A549 (cell line): Measurements from ENCODE around the gene GSKIP. TPM values are rescaled to one million over a fixed set of nuclear protein-coding genes. Genes with fewer than 3 reads are reported as not detected.

Experiments used
- ATAC-seq, 2 experiments: fragments of 200-7000 bp in 1 of 2; fragments of >200 bp in 1 of 2; cut with Nextera tagmentation in 1 of 2; cut with Tn5 transposase in 1 of 2; 3 replicates each; pipeline versions ENCODE4 v1.8.0 to v1.9.1; 2018 to 2020; ENCODE audit warnings: mild to moderate bottlenecking in 1 of 2, moderate library complexity in 1 of 2
- CTCF ChIA-PET: fragments of 300-600 bp; sonication (Branson Sonifier 250); formaldehyde crosslinking; extraction: SDS; loops from one replicate; lab custom pipeline; 2021; ENCODE audit warnings: antibody characterized with exemption, inconsistent platforms; lab: Yijun Ruan, JAX
- POLR2A ChIA-PET: fragments of 350-600 bp; formaldehyde crosslinking; extraction: SDS; loops from one replicate; lab custom pipeline; 2021; ENCODE audit warnings: antibody characterized with exemption, inconsistent platforms; lab: Yijun Ruan, JAX
- DNase-seq, 2 experiments: peaks; one replicate each; pipeline versions ENCODE4 v3.0.0 to v3.0.0-alpha.2; 2011 to 2016; ENCODE audit warnings: low read depth in 1 of 2, low spot score in 1 of 2
- FAIRE-seq: peaks from 2 replicates; lab custom pipeline; 2011; peaks lifted over from hg19 to GRCh38; lab: Jason Lieb, UNC
- H3K27ac ChIP-seq, 2 experiments: fragments of >200 bp; sonication (Bioruptor Twin); formaldehyde crosslinking; 3 replicates each; pipeline ENCODE4 v1.5.1; 2016 to 2017
- H3K4me1 ChIP-seq: fragments of >200 bp; sonication (Bioruptor Twin); formaldehyde crosslinking; 3 replicates; pipeline ENCODE4 v1.6.1; 2016
- H3K4me2 ChIP-seq: fragments of >200 bp; sonication (Bioruptor Twin); formaldehyde crosslinking; 3 replicates; pipeline ENCODE4 v1.6.1; 2016
- H3K4me3 ChIP-seq: fragments of >200 bp; sonication (Bioruptor Twin); formaldehyde crosslinking; 3 replicates; pipeline ENCODE4 v1.5.1; 2016
- H3K9me3 ChIP-seq: fragments of >200 bp; sonication (Bioruptor Twin); formaldehyde crosslinking; 3 replicates; pipeline ENCODE4 v1.6.1; 2016
- CHD4 ChIP-seq: fragments of 200-600 bp; sonication (generic); IDR thresholded peaks from 2 replicates; pipeline ENCODE4 v1.6.1; 2016; ENCODE audit warnings: antibody characterized with exemption, mild to moderate bottlenecking, borderline replicate concordance
- ESRRA ChIP-seq: fragments of 150-350 bp; IDR thresholded peaks from 2 replicates; pipeline ENCODE4 v1.6.1; 2014; ENCODE audit warnings: mild to moderate bottlenecking, low read length, borderline replicate concordance
- FOSL2 ChIP-seq, 2 experiments: fragments of 450-650 bp in 1 of 2; fragments of >200 bp in 1 of 2; sonication (Bioruptor Twin) in 1 of 2; formaldehyde crosslinking; IDR thresholded peaks; 2 replicates each; pipeline versions ENCODE4 v1.5.0 to v1.6.1; 2016 to 2020; ENCODE audit warnings: mild to moderate bottlenecking in 1 of 2, moderate library complexity in 1 of 2
- FOXS1 ChIP-seq: fragments of 250-450 bp; sonication (Bioruptor Pico); IDR thresholded peaks from 2 replicates; pipeline ENCODE4 v1.5.0; 2020; ENCODE audit warnings: mild to moderate bottlenecking, moderate library complexity
- HDAC2 ChIP-seq: fragments of 200-600 bp; sonication (generic); IDR thresholded peaks from 2 replicates; pipeline ENCODE4 v1.6.1; 2016
- JUNB ChIP-seq: fragments of >200 bp; sonication (Bioruptor Twin); formaldehyde crosslinking; IDR thresholded peaks from 2 replicates; pipeline ENCODE4 v1.6.1; 2016
- MAFK ChIP-seq: fragments of 450-650 bp; IDR thresholded peaks from 2 replicates; pipeline ENCODE4 v1.6.1; 2014; ENCODE audit not compliant: partially characterized antibody
- PHF8 ChIP-seq: fragments of 200-600 bp; sonication (generic); IDR thresholded peaks from 2 replicates; pipeline ENCODE4 v1.6.1; 2016; ENCODE audit warnings: low read depth, mild to moderate bottlenecking, antibody characterized with exemption, moderate library complexity, borderline replicate concordance
- SMC3 ChIP-seq: fragments of >200 bp; sonication (Bioruptor Twin); formaldehyde crosslinking; IDR thresholded peaks from 3 replicates; pipeline ENCODE4 v1.6.1; 2018; ENCODE audit warnings: inconsistent platforms
- SREBF2 ChIP-seq: fragments of 450-650 bp; IDR thresholded peaks from 2 replicates; pipeline ENCODE4 v1.6.1; 2014; ENCODE audit warnings: mild to moderate bottlenecking, moderate library complexity
- TFCP2L1 ChIP-seq: fragments of 250-450 bp; sonication (Bioruptor Pico); IDR thresholded peaks from 2 replicates; pipeline ENCODE4 v1.5.0; 2021; ENCODE audit warnings: mild to moderate bottlenecking
- WGBS: methylation state at CpG from one replicate; pipeline ENCODE4 v1.1.6; 2017; ENCODE audit errors: missing lambda C conversion rate; 5-methylcytosine and 5-hydroxymethylcytosine counted together
- polyA plus RNA-seq, 4 experiments: library from polyadenylated mRNA; depleted of rRNA in 3 of 4; stranded (reverse); fragments of >200 nt; fragmentation: RNase III in 1 of 4; extraction: RNeasy Plus Mini Kit Qiagen cat#74134 plus additional on column Dnase treatment in 1 of 4; gene quantifications; 2 replicates in 3 of 4; 3 replicates in 1 of 4; pipeline ENCODE4 v1.2.3, GENCODE V29; 2011 to 2017
- TF ChIP-seq, protein P1 (sequence below): IDR thresholded peaks from 2 replicates; pipeline ENCODE4 v1.6.1; 2012; ENCODE audit warnings: low read depth, borderline replicate concordance
- TF ChIP-seq, protein P2 (sequence below): IDR thresholded peaks from 2 replicates; pipeline ENCODE4 v1.6.1; 2012
- TF ChIP-seq, protein P3 (sequence below): fragments of 450-650 bp; IDR thresholded peaks from 2 replicates; pipeline ENCODE4 v1.6.1; 2014; ENCODE audit warnings: antibody characterized with exemption
- TF ChIP-seq, protein P4 (sequence below): fragments of >200 bp; sonication (Bioruptor Twin); formaldehyde crosslinking; IDR thresholded peaks from 3 replicates; pipeline ENCODE4 v1.5.1; 2016

Gene GSKIP
- polyA plus RNA-seq, 2 of the 4 experiments (the other 2 are of a cell fraction), result 30.9 to 57.8 TPM

DNA sequence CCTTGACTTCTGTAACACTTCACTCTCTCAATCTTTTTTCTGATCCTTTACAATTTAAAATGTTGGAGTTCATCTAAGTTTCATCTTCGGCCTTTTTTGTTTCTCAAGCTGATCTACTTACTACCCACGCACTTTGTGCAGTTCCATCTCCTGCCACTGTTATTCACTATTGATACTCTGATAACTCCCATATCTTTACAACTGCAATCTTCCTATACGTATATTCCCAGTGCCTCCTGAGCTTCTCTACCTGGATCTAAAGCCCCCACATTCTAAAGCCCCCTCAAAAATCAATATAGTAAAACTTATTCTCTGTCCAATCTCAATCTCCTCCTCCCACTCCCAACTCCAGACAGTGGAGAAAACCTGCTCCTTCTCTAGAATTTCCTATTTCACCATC is 6.1 kb upstream of the GSKIP start:
- peak in 1 of 2 experiments; percentile 58; a peak in 2 of 6 replicates for ATAC-seq
- TF ChIP-seq SREBF2, result no peak
- no peak for TF ChIP-seq FOSL2 (IDR thresholded peaks at IDR 0.05)
- no peak for TF ChIP-seq FOSL2 (CRISPR knock-in tag; IDR thresholded peaks at IDR 0.05)
- TF ChIP-seq, all 56 proteins: peak for 0
- 91% methylated on average over 3 of the region's 3 CpGs for WGBS
- peaks cover 10% of the 10 kb centered on the region; the same call in 2 of the 3 replicates for H3K4me1 ChIP-seq
- FAIRE-seq (no peak), DNase-seq (no peak)
- H3K9me3 ChIP-seq, result no peaks in the 10 kb centered on the region
- no peak overlapping the region for H3K4me2 ChIP-seq
- POLR2A ChIA-PET, result no interaction called here
- no peak overlapping the region for H3K27ac ChIP-seq
- H3K4me3 ChIP-seq, result no peak overlapping the region
- CTCF ChIA-PET, result interaction anchor here (1.0 to 1.3 kb wide), 3 partner anchors 10 to 81 kb away, joined by 3 read pairs; no protein-coding TSS in a partner anchor

DNA sequence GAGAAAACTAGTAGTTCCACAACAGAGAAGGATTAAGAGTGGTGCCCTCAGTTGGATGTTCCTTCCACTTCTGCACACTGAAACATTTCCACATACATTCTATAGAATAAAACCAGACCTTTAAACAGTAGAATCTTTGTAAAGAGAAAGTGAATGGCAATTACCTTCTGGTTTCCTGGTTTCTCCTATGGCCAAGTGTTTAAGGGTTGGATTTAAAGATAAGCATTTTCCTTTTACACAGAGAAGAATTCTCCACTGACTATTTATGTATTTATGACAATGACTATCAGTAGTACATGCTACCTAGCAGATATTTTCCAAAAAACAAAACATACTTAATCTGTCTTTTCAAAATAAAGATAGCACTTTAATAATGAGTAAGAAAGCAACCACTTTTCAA is 3.4 kb upstream of the GSKIP start:
- DNase-seq (no peak), ATAC-seq (no peak), FAIRE-seq (no peak)
- TF ChIP-seq, protein P1, sequence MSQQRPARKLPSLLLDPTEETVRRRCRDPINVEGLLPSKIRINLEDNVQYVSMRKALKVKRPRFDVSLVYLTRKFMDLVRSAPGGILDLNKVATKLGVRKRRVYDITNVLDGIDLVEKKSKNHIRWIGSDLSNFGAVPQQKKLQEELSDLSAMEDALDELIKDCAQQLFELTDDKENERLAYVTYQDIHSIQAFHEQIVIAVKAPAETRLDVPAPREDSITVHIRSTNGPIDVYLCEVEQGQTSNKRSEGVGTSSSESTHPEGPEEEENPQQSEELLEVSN, result no peak
- H3K4me1 ChIP-seq, result peaks cover 18% of the 10 kb centered on the region; the same call in 2 of the 3 replicates
- POLR2A ChIA-PET, result no interaction called here
- H3K4me3 ChIP-seq, result no peak overlapping the region
- H3K27ac ChIP-seq, result no peak overlapping the region
- H3K9me3 ChIP-seq, result no peaks in the 10 kb centered on the region
- CTCF ChIA-PET, result no interaction called here
- no peak overlapping the region for H3K4me2 ChIP-seq

DNA sequence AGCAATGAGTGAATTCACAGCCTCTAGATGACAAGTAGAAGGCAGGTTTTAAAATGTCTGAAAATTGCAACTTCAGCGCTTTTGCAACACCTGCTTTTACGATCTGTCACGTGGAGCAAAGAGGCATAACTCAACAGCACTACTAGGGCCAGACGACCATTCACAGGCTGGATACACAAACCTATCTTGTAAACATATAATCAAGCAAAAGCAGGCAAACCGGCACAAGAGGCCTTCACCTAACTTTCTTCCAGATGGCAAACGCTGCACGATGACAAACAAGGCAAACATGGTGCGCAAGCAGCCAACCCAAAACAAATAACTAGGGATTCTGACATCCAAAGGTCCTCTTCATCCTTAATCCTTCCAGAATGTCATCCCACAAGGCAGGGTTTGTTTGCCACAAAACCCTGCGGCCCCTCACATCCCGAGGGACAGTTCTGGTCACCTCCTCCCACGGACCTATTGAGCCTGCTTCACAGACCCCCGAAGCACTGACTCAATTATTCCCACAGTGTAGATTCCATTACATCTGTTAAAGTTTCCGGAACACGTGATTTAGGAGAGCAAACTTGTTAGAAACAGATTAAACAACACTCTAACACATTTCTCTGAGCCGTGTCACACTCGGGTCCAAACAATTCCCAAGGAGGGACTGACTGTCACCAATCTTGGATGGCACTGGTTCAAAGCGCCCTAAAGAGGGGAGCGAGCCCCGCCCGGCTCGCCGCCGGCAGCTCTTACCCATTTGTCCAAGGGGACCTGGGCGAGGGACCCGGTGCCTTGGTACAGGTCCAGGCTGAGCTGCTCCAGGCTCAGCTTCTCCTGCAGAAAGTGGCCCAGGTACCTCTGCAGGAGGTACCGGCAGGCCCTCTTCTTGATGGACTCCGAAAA is 1.0 kb upstream of the GSKIP start:
- Histone ChIP-seq H3K4me3 (peak overlapping the region; percentile 91), H3K27ac (peak overlapping the region; percentile 81 to 91)
- ATAC-seq, result peak; percentile 35 to 62
- peak; percentile 37 to 75 for DNase-seq
- POLR2A ChIA-PET, result interaction anchor here (0.6 to 0.7 kb wide), 2 partner anchors 19 to 30 kb away, joined by 3 read pairs; partner anchors contain the start of gene AK7
- TF ChIP-seq HDAC2 (no peak), MAFK (peak; percentile 100), CHD4 (no peak), SMC3 (no peak), JUNB (no peak), FOXS1 (no peak), TFCP2L1 (CRISPR knock-in tag) (no peak), ESRRA (no peak)
- TF ChIP-seq, protein P2, sequence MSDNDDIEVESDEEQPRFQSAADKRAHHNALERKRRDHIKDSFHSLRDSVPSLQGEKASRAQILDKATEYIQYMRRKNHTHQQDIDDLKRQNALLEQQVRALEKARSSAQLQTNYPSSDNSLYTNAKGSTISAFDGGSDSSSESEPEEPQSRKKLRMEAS, result peak; percentile 41; the same call in 1 of the 2 replicates
- TF ChIP-seq, protein P3, sequence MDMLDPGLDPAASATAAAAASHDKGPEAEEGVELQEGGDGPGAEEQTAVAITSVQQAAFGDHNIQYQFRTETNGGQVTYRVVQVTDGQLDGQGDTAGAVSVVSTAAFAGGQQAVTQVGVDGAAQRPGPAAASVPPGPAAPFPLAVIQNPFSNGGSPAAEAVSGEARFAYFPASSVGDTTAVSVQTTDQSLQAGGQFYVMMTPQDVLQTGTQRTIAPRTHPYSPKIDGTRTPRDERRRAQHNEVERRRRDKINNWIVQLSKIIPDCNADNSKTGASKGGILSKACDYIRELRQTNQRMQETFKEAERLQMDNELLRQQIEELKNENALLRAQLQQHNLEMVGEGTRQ, result peak; percentile 90
- TF ChIP-seq, all 56 proteins: peak for 3
- no peak for FAIRE-seq
- CTCF ChIA-PET, result interaction anchor here (0.5 to 1.4 kb wide), 3 partner anchors 27 to 65 kb away, joined by 3 to 4 read pairs (median 3); no protein-coding TSS in a partner anchor
- Histone ChIP-seq H3K4me2 (peak overlapping the region; percentile 92), H3K4me1 (peaks cover 19% of the 10 kb centered on the region; the same call in 2 of the 3 replicates), H3K9me3 (no peaks in the 10 kb centered on the region)
- 2% methylated on average over 26 of the region's 27 CpGs for WGBS

DNA sequence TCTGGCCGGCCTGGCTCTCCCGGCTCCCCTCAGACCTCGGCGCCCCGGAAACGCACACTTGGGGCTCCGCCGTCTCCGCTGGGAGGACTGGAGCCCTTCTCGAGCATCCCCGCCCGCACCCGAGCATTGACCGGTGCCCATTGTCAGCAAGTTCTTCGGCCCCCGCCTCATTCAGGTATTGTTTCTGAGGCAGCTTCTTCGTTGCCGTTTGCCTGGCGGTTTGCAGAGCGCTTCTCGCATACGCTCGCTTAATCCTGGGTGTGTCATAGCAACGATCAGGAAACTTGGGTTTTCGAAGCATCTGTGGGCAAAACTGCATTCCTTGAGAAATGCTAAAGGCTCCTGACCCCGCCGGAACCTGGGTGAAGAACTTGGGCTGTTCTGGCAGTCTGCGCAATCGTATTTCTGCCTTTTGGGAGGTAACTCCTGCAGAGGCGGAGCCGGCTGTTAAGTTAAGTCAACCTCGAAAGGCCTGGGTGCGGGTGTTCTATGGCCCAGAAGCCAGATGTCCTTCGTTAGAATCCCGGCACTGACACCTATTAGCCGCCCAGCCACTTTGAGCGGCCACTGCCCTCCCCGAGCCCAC is 518 bp downstream of the GSKIP start:
- CTCF ChIA-PET, result interaction anchor here (0.6 to 1.4 kb wide), 2 partner anchors 66 to 589 kb away, joined by 3 read pairs; no protein-coding TSS in a partner anchor
- POLR2A ChIA-PET, result no interaction called here
- peak overlapping the region; percentile 76 to 91 for H3K27ac ChIP-seq
- 0 out of 2 replicates have a peak, but pooled peaks have one; percentile 57 for TF ChIP-seq PHF8
- TF ChIP-seq, protein P4, sequence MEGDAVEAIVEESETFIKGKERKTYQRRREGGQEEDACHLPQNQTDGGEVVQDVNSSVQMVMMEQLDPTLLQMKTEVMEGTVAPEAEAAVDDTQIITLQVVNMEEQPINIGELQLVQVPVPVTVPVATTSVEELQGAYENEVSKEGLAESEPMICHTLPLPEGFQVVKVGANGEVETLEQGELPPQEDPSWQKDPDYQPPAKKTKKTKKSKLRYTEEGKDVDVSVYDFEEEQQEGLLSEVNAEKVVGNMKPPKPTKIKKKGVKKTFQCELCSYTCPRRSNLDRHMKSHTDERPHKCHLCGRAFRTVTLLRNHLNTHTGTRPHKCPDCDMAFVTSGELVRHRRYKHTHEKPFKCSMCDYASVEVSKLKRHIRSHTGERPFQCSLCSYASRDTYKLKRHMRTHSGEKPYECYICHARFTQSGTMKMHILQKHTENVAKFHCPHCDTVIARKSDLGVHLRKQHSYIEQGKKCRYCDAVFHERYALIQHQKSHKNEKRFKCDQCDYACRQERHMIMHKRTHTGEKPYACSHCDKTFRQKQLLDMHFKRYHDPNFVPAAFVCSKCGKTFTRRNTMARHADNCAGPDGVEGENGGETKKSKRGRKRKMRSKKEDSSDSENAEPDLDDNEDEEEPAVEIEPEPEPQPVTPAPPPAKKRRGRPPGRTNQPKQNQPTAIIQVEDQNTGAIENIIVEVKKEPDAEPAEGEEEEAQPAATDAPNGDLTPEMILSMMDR, result no peak
- TF ChIP-seq, all 56 proteins: peak for 1
- H3K4me1 ChIP-seq, result peaks cover 19% of the 10 kb centered on the region; the same call in 2 of the 3 replicates
- ATAC-seq (peak; percentile 52 to 62), DNase-seq (peak; percentile 24 to 55), FAIRE-seq (no peak)
- WGBS, result 3% methylated on average over 26 of the region's 38 CpGs
- H3K4me2 ChIP-seq, result peak overlapping the region; percentile 94
- H3K9me3 ChIP-seq, result no peaks in the 10 kb centered on the region
- peak overlapping the region; percentile 91 for H3K4me3 ChIP-seq
